GM21717 (cell line): Measurements from ENCODE around the gene CCNT1.
"Not testable (repeated sequence)": the region's sequence is repeated elsewhere in the genome, so short reads cannot be mapped to it uniquely, and the experiment has no call there.

ENCODE experiments used
- ATAC-seq: cut with Tn5 transposase; IDR thresholded peaks from one replicate; pipeline ENCODE4 v1.9.1; 2021; ENCODE audit warnings: mild to moderate bottlenecking, moderate library complexity; ENCODE audit not compliant: unreplicated experiment

Gene CCNT1

GRCh38 chr12:48716493-48717251 lies at the start of gene CCNT1:
TSS of gene CCNT1 (minus strand) at chr12:48716707. CDS start at chr12:48716675, 32 bp downstream.
- peak; percentile 92 for ATAC-seq

GRCh38 chr12:48765753-48766162 lies 49.3 kb upstream of the CCNT1 start:
- no peak for ATAC-seq

GRCh38 chr12:48764521-48764920 lies 48.0 kb upstream of the CCNT1 start:
- no peak for ATAC-seq

- ATAC-seq, result no peak
Observed at GRCh38 chr12:48758737-48759136, 42.2 kb upstream of the CCNT1 start.

- no peak for ATAC-seq
Observed at GRCh38 chr12:48758186-48758585, 41.7 kb upstream of the CCNT1 start.

- no peak for ATAC-seq
Observed at GRCh38 chr12:48750769-48751356, 34.4 kb upstream of the CCNT1 start.

GRCh38 chr12:48750215-48750614 lies 33.7 kb upstream of the CCNT1 start:
- no peak for ATAC-seq

GRCh38 chr12:48744251-48745008 lies 27.9 kb upstream of the CCNT1 start:
- ATAC-seq, result no peak

- ATAC-seq, result no peak
Observed at GRCh38 chr12:48739618-48740269, 23.2 kb upstream of the CCNT1 start.

- no peak for ATAC-seq
Observed at GRCh38 chr12:48736456-48736855, 19.9 kb upstream of the CCNT1 start.

GRCh38 chr12:48728807-48729206 lies 12.3 kb upstream of the CCNT1 start:
- no peak for ATAC-seq

GRCh38 chr12:48720737-48721136 lies 4.2 kb upstream of the CCNT1 start:
- ATAC-seq, result not testable (repeated sequence)

GRCh38 chr12:48720171-48720570 lies 3.7 kb upstream of the CCNT1 start:
- not testable (repeated sequence) for ATAC-seq

GRCh38 chr12:48719002-48719401 lies 2.5 kb upstream of the CCNT1 start:
- ATAC-seq, result not testable (repeated sequence)

GRCh38 chr12:48717252-48717695 lies 767 bp upstream of the CCNT1 start:
- ATAC-seq, result no peak

- no peak for ATAC-seq
Observed at GRCh38 chr12:48716168-48716492, 377 bp downstream of the CCNT1 start.

GRCh38 chr12:48712209-48712608 lies 4.3 kb downstream of the CCNT1 start:
- no peak for ATAC-seq

GRCh38 chr12:48698822-48699221 lies 17.7 kb downstream of the CCNT1 start:
- not testable (repeated sequence) for ATAC-seq

- ATAC-seq, result no peak
Observed at GRCh38 chr12:48696626-48697025, 19.9 kb downstream of the CCNT1 start.

GRCh38 chr12:48695859-48696258 lies 20.6 kb downstream of the CCNT1 start:
- no peak for ATAC-seq

- ATAC-seq, result no peak
Observed at GRCh38 chr12:48694038-48694437, 22.5 kb downstream of the CCNT1 start.
